Stimulated activated naive B cell treated with anti-CD40 and anti-IgM and Interleukin-4, amounts not matched to agents 10 μg/mL and 1 μg/mL and 100 μg/mL, for 72 hours (primary cell): ENCODE measurements around the gene CD151.

Source experiments
- ATAC-seq, 2 donors: fragments of 150-1000 bp; cut with Tn5 transposase; replicated peaks; 2 replicates each; pipeline ENCODE4 v1.10.0; 2021; ENCODE audit warnings: moderate library complexity in 1 of 2
- DNase-seq: peaks from one replicate; pipeline ENCODE4 v3.0.0; 2021
- H3K27ac Mint-ChIP-seq: one replicate; pipeline ENCODE4 v1.8.0; 2022; ENCODE audit warnings: mild to moderate bottlenecking, mixed read lengths
- H3K27me3 Mint-ChIP-seq, 2 donors: one replicate each; pipeline ENCODE4 v1.8.0; 2022; ENCODE audit warnings: mixed read lengths in 2 of 2
- H3K36me3 Mint-ChIP-seq, 2 donors: one replicate each; pipeline ENCODE4 v1.8.0; 2022; ENCODE audit warnings: mixed read lengths in 2 of 2, mild to moderate bottlenecking in 1 of 2
- H3K4me1 Mint-ChIP-seq, 2 donors: one replicate each; pipeline ENCODE4 v1.8.0; 2022; ENCODE audit warnings: mixed read lengths in 2 of 2, mild to moderate bottlenecking in 1 of 2
- H3K4me3 Mint-ChIP-seq, 2 donors: one replicate each; pipeline ENCODE4 v1.8.0; 2022; ENCODE audit warnings: mild to moderate bottlenecking in 2 of 2, mixed read lengths in 2 of 2, moderate library complexity in 1 of 2
- H3K9me3 Mint-ChIP-seq, 2 donors: one replicate each; pipeline ENCODE4 v1.8.0; 2022; ENCODE audit warnings: mixed read lengths in 2 of 2, mild to moderate bottlenecking in 1 of 2

Gene CD151

DNA sequence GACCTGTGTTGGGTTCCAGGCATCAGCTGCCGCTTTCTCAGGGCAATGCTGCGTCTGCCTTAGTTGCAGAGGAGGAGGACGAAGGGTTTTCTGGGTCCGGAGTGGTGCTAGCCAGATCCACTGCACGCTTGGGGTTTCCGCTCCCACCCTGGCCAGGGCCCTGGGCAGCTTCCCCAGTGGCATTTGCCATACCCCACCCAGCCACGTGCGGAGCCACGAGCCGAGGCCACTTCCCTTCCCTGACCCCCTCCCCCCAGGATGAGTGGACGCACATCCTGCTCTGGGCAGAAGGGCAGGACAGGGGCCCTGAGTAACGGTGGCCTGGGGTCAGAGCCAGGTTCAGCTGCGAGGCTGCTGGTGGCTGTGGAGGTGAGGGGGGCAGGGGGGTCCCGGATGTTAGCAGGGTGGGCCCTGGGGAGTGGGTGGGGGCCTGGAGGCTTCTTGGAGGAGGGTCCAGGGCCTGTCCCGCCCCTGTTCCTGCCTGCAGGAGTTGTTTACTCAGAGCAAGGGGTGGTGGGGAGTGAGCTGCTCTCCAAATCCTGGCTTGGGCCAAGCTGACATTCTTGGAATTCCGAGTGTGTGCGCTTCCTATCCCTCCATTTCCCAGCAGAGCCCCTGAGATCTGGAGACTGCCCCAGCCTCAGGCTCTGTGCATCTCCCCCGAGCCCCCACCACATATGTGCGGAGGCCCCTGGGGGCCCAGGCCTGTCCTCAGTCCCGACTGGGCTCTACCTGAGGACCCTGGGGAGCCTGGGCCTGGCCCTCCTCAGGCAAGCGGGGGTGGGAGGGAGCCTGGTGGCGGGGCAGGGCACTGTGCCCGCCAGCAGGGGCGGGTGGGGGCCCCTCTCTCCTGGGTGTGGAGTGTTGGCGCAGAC is 11.3 kb downstream of the CD151 start:
- H3K27me3 Mint-ChIP-seq: peaks cover 10 to 22% of the 10 kb centered on the region in 2 donors
- H3K4me3 Mint-ChIP-seq: peak overlapping the region; percentile 80 to 90
- peaks cover 29 to 52% of the 10 kb centered on the region in 2 donors for H3K4me1 Mint-ChIP-seq
- no peak for DNase-seq
- H3K9me3 Mint-ChIP-seq: no peaks in the 10 kb centered on the region
- peak overlapping the region; percentile 71 for H3K27ac Mint-ChIP-seq
- H3K36me3 Mint-ChIP-seq: peaks cover 15 to 16% of the 10 kb centered on the region in 2 donors
- no peak for ATAC-seq

DNA sequence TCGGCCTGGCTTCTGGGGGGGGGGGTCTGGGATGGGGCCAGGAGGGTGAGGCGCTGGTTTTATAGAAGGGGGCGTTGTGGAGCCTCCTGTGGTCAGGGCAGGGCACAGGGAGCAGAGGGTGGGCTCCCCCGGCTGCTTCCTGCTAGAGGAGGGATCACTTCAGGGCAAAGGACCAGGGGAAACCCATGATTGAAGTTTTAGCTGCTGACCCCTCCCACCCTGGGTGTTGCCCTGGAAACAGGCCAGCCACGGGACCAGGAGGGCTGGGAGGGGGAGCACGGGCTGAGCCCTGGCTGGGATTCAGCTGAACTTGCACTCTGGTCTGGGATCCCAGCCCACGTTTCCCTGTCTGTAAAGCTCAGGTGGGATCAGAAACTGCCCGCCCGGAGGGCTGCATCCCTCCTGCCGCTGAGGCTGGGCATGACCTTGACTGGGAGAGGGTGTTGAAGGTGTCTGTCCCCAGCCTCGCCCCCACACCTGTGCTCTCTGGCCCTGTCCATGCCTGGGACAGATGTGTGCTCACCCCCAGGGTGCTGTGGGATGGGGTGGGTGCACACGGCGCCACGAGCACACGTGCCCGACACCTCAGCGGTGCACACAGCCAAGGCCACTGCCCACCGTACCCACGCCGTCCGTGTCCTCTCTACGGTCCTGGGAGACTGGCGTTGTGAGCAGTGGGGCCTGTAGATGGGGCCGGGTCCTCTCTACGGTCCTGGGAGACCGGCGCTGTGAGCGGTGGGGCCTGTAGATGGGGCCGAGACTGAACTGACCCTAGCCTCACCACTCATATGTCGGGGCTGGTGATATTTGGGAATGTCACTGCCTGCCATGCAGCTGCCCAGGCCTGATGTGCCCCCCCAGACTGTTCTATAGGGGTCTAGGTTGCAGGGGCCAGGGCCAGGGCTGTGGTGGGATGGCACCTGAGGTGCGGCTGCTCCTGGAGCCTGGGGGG is 12.2 kb downstream of the CD151 start:
- Mint-ChIP-seq H3K4me1 (peaks cover 29 to 50% of the 10 kb centered on the region in 2 donors), H3K9me3 (no peaks in the 10 kb centered on the region), H3K27ac (no peak overlapping the region), H3K27me3 (peaks cover 10 to 26% of the 10 kb centered on the region in 2 donors), H3K4me3 (no peak overlapping the region), H3K36me3 (peaks cover 13% of the 10 kb centered on the region in 2 donors)
- ATAC-seq (no peak), DNase-seq (no peak)

DNA sequence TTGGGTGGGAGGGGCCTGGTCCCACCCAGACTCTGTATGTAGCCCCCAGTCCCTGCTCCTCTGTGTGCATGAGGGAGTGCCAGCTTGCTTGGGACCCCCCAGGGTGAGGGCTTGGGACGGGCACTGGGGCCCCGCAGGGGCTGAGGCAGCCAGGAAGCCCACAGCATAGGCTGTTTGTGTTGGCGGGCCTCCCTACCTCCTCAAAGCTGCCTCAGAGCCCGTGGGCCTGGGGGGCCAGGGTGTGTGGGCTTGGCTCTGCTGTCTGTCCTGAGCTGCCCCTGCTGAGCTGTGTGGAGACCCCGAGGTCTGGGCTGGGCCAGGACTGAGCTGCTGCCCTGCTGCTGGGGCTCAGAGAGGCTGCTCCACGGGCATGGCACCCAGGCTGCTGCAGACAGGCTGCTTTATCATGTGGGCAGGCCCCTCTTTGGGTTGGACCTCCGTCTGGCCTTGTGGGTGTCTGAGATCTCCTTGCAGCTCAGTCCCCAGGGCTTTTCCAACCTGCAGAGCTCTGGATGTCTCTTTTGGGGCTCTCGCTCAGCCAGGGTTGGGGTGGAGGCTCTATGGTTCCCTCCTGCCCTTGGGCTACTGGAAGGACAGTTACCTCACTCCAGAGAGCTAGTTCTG is 13.2 kb downstream of the CD151 start:
- ATAC-seq (no peak), DNase-seq (no peak)
- no peaks in the 10 kb centered on the region for H3K9me3 Mint-ChIP-seq
- peaks cover 10 to 29% of the 10 kb centered on the region in 2 donors for H3K27me3 Mint-ChIP-seq
- peaks cover 4% of the 10 kb centered on the region in 2 donors for H3K36me3 Mint-ChIP-seq
- no peak overlapping the region for H3K4me3 Mint-ChIP-seq
- H3K27ac Mint-ChIP-seq: no peak overlapping the region
- peaks cover 20 to 39% of the 10 kb centered on the region in 2 donors for H3K4me1 Mint-ChIP-seq

DNA sequence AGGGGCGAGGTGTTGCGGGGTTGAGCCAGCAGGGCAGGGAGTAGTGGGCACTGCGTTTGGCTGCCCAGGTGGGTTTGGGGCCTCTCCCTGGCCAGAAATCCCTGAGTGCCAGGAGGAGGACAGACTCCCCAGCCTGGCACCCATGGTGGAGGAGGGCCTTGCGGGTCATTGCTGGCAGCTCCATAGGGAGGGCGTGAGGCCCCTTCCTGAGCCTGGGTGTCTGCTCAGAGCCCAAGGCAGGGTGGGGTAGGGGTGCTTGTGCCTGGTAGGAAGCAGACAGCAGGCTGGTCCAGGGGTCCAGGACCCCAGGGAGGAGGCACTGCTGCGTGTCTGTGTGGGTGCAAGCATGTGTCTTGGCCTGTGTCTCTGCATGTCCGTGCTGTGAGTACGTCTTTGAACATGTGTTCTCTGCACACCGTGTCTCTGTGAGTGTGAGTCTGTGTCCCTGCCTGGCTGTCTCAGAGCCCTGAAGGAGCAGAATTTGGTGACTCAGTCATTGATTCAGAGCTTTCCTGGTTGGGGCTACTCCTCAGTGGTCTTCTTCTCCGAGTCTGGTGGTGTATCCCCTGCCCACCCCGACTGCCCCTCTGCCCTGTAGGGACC is 13.8 kb downstream of the CD151 start:
- peaks cover 0 to 2% of the 10 kb centered on the region in 2 donors for H3K36me3 Mint-ChIP-seq
- H3K9me3 Mint-ChIP-seq: no peaks in the 10 kb centered on the region
- peaks cover 10 to 35% of the 10 kb centered on the region in 2 donors for H3K27me3 Mint-ChIP-seq
- H3K27ac Mint-ChIP-seq: no peak overlapping the region
- DNase-seq (no peak), ATAC-seq (no peak)
- H3K4me3 Mint-ChIP-seq: no peak overlapping the region
- peaks cover 15 to 34% of the 10 kb centered on the region in 2 donors for H3K4me1 Mint-ChIP-seq

DNA sequence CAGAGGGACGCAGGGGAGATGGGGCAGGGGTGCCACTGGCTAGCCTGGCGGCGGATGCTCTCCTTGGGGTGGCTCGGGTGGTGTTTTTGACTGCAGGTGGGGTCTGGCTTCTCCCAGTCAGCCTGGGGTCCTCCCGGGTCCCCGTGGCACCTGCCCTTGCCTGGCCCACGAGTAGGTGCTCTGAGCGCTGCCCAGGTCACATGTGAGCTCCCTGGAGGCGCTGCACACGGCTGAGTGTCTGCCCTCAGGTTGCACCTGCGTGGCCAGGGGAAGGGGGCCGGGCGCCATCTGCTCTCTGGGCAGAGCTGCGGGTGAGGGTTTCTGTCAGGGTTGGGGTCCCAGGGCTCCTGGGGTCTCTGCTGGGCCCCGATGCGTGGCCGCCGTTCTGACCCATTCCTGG is 15.1 kb downstream of the CD151 start:
- no peak overlapping the region for H3K4me3 Mint-ChIP-seq
- ATAC-seq: no peak
- H3K4me1 Mint-ChIP-seq: peaks cover 15 to 34% of the 10 kb centered on the region in 2 donors
- no peak overlapping the region for H3K27ac Mint-ChIP-seq
- no peaks in the 10 kb centered on the region for H3K9me3 Mint-ChIP-seq
- peaks cover 0 to 2% of the 10 kb centered on the region in 2 donors for H3K36me3 Mint-ChIP-seq
- peaks cover 10 to 35% of the 10 kb centered on the region in 2 donors for H3K27me3 Mint-ChIP-seq
- DNase-seq: no peak

DNA sequence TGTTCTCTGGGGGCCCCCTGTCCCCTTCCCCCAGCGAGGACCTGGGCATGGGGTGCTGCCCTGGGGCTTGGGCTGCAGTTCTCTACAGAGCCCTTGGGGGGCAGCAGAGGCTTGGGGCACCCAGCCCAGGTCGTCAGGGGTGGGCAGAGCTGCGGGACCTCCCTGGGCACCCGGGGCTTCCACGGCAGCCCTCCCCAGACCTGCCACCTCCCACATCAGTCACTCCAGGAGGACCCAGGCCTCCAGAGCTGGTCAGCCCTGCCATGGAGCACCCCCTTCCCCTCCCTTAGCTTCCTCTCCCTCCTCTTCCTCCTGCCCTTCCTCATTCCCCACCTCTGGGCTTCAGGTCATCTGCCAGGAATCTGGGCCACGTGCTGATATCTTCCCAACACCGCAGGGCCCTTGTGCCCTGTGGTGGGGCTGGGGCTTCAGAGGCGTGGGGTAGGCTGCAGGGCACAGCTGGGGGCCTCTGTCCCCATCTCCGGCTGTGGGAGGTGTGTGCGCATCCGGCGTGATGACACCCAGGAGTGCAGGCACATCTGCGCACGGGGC is 15.7 kb downstream of the CD151 start:
- Mint-ChIP-seq H3K36me3 (peaks cover 0 to under 1% of the 10 kb centered on the region in 2 donors), H3K4me3 (peak overlapping the region; percentile 10 to 84), H3K9me3 (no peaks in the 10 kb centered on the region), H3K27ac (peak overlapping the region; percentile 25), H3K4me1 (peaks cover 13 to 31% of the 10 kb centered on the region in 2 donors), H3K27me3 (peaks cover 8 to 32% of the 10 kb centered on the region in 2 donors)
- no peak for DNase-seq
- peak; percentile 67 for ATAC-seq

DNA sequence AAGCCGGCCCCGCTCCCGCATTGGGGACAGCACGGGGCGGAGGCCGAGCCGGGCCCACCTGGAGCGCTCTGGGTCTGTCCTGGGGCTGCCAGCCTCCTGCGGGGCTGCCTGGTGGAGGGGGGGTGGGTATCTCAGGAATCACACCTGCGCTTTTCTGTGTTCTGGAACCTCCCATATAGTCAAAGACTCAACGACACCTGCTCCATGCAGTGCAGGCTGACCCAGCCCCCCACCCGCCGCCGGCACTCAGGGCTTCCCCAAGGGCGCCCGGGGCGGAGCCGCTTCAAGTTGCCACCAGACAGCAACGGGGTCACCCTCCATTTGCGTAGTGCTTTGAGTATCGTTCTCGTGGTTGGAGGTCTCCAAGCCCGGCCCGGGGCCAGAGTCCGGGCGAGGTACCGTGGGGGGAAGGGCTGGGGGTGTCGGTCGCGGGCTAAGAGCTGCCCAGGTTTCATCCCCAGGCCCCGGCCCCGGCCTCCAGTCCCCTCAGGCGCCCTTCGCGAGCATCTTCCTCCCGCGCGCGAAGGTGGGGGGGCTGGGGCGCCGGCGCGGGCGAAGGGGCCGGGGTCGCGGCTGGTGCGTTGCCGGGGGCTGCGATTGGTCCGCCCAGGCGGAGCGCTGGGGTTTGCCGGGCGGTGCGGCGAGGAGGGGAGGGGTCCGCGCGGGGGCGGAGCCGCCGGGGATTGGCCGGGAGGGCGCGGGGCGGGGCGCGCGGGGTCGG is 16.5 kb downstream of the CD151 start:
- Mint-ChIP-seq H3K4me3 (peak overlapping the region; percentile 81 to 84), H3K9me3 (no peaks in the 10 kb centered on the region), H3K27me3 (peaks cover 3 to 26% of the 10 kb centered on the region in 2 donors), H3K36me3 (no peaks in the 10 kb centered on the region), H3K27ac (no peak overlapping the region), H3K4me1 (peaks cover 8 to 23% of the 10 kb centered on the region in 2 donors)
- DNase-seq (no peak), ATAC-seq (peak; percentile 26 to 36)

DNA sequence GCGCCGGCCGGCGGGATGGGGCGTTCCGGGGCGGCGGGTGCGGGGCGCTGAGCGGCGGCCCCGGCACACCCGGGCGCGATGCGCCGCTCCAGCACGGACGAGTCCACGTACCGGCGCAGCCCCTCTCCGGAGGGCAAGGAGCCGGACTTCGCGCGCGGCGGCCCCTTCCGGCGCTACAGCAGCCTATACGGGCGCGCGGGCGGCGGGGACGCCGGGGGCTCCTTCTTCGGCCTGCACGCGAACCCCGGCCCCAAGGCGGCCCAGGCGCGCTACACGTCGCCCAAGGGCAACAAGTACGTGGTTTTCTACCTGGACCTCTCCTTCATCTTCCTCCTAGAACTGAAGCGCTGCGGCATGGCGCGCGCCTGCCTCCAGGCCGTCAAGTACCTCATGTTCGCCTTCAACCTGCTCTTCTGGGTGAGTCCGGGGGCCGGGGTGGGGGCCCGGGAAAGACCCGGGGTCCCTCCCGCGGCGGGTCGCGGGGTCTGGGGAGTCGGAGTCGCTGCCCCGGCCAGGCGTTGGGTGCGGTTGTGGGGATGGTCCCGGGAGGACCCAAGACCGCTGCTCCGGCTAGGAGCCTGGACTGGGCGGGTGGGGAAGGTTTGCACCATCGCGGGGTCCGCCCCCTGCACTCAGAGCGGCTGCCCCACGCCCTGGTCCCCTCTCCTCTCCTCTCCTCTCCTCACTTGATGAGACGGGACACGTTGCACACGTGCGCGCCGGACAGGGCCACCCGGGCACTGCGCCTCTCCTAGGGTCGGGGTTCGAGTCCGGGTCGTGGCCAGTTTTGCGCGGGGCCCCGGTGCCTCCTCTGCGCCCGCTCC is 17.4 kb downstream of the CD151 start:
- Mint-ChIP-seq H3K27ac (no peak overlapping the region), H3K4me1 (peaks cover 5 to 15% of the 10 kb centered on the region in 2 donors), H3K9me3 (no peaks in the 10 kb centered on the region), H3K27me3 (peaks cover 3 to 20% of the 10 kb centered on the region in 2 donors), H3K4me3 (peak overlapping the region; percentile 60), H3K36me3 (no peaks in the 10 kb centered on the region)
- peak; percentile 4 to 18 for ATAC-seq
- no peak for DNase-seq

DNA sequence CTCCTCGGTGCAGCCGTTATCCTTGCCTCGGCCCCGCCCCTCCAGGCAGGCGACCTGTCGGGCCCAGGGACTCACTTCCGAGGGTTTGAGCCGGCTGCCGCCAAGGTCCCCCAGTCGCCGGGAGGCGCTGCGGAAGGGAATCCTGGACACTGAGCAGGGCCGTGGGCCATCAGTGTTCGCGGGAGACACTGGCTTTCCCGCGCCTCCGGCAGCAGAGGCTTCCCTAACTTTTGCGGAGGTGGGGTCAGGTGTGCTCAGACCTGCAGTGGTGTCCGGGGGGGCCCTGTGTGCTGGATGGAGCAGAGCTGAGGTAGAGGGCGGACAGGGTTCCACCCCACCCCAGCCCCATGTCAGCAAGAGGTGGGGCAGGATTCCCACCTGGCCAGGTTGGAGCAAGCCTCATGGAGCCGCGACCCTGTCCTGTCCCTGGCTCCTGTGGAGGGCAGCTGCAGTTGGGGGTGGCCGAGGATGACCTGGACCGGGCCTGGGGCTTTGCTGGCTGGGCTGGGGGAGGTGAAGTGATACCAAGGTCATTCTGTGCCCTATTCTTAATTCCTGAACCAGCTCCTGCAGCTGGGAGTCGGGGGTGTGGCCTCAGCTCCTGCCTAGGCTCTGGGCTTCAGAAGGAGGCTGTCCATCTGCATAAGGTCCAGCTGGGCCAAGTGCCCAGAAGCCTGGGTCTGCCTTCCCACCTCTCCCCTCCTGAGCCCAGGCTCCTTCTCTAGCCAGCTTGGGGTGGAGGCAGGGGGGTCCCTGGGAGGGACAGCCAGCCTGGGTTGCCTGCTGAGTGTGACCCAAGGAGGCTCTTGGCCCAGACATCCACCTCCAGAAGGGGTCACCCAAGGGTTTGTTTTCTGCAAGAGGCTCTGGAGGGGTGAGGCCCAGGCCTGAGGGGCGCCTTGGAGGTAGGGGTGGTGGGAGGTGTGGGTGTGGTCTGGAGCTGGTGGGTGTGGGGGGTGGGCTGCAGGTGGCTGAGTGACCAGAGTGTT is 18.3 kb downstream of the CD151 start:
- Mint-ChIP-seq H3K36me3 (no peaks in the 10 kb centered on the region), H3K27me3 (peaks cover 3 to 20% of the 10 kb centered on the region in 2 donors), H3K4me1 (peaks cover 5 to 14% of the 10 kb centered on the region in 2 donors), H3K4me3 (no peak overlapping the region), H3K9me3 (no peaks in the 10 kb centered on the region), H3K27ac (no peak overlapping the region)
- no peak for DNase-seq
- ATAC-seq: no peak

DNA sequence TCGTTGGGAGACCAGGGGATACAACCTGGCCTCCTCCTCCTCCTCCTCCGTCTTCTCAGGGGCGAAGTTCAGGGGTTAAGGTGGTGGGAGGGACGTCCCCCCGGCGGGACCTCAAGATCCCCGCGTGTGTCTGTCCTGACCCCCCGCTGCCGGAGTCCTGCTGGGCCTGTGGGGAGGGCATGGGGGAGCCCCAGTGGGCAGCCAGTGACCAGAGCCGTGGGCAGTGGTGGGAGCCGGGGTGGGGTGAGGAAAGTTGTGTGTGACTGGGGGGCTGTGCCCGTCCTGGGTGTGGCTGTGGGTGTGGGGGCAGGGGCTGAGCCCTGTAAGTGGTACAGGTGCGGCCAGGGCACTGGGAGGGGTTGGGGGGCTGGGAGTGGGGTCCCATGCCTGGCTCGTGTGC is 20.0 kb downstream of the CD151 start:
- Mint-ChIP-seq H3K4me3 (no peak overlapping the region), H3K27me3 (peaks cover 0 to 20% of the 10 kb centered on the region in 2 donors), H3K36me3 (no peaks in the 10 kb centered on the region), H3K9me3 (no peaks in the 10 kb centered on the region), H3K4me1 (peaks cover 9 to 14% of the 10 kb centered on the region in 2 donors), H3K27ac (no peak overlapping the region)
- DNase-seq: no peak
- no peak for ATAC-seq

DNA sequence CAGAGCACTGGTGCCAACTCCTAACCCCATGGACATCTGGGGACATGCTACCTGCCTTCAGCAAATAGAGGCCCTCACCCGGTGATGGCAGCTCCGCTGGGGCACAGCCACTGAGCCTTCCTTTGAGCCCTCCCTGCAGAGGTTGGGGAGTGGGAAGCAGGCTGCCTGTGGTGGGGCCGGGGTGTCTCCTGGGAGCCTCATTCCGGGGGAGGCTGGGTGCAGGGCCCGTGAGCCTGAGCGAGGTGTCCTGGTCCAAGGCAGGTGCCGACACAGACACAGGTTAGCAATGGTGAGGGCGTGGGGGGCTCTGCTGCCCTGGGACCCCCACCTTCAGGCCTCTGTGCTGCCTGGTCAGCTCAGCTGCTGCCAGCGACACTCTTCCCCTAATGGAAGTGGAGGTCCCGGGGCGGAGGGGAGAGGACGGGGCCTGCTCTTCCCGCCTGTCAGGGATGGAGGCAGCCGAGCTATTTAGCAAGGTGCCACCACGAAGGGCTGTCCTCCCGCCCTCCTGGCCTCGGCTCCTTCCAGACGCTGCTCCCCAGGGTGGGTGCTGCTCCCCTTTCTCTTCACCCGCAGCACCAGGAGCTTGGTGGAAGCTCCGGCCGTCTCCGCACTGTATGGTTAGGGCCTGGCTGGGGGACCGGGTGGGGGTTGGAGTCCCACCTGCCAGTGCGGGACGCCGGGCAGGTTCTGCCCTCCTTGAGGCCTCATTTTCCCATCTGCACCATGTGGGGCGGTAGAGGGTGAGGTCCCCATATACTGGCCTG is 21.1 kb downstream of the CD151 start:
- Mint-ChIP-seq H3K36me3 (no peaks in the 10 kb centered on the region), H3K4me3 (no peak overlapping the region), H3K27ac (no peak overlapping the region), H3K4me1 (peaks cover 4 to 5% of the 10 kb centered on the region in 2 donors), H3K27me3 (peaks cover 0 to 14% of the 10 kb centered on the region in 2 donors), H3K9me3 (no peaks in the 10 kb centered on the region)
- no peak for DNase-seq
- no peak for ATAC-seq
